Measurements from ENCODE around the gene NCAPG2. TPM values are rescaled to one million over a fixed set of nuclear protein-coding genes. Genes with fewer than 3 reads are reported as not detected.
"Not testable (repeated sequence)": the region's sequence is repeated elsewhere in the genome, so short reads cannot be mapped to it uniquely, and the experiment has no call there.

NCAPG2 gene
- total RNA-seq, 4 donors from 2014 or later, result 7.3 to 23.1 (median 13.7) TPM

- H3K27ac ChIP-seq, result no peak overlapping the region
- peaks cover 0 to 77% (median 0%) of the 10 kb centered on the region in 3 donors for H3K36me3 ChIP-seq
- H3K4me3 ChIP-seq, result no peak overlapping the region
- WGBS, 2 donors, result 81 to 90% methylated on average over 3 of the region's 3 CpGs
- no peaks in the 10 kb centered on the region for H3K4me1 ChIP-seq
- H3K9me3 ChIP-seq, result no peaks in the 10 kb centered on the region
- intact Hi-C loops (cut with DNase I), result no loop called here
- DNase-seq, result no peak
- no peak for TF ChIP-seq POLR2A (IDR thresholded peaks at IDR 0.05)
- TF ChIP-seq, protein P1, sequence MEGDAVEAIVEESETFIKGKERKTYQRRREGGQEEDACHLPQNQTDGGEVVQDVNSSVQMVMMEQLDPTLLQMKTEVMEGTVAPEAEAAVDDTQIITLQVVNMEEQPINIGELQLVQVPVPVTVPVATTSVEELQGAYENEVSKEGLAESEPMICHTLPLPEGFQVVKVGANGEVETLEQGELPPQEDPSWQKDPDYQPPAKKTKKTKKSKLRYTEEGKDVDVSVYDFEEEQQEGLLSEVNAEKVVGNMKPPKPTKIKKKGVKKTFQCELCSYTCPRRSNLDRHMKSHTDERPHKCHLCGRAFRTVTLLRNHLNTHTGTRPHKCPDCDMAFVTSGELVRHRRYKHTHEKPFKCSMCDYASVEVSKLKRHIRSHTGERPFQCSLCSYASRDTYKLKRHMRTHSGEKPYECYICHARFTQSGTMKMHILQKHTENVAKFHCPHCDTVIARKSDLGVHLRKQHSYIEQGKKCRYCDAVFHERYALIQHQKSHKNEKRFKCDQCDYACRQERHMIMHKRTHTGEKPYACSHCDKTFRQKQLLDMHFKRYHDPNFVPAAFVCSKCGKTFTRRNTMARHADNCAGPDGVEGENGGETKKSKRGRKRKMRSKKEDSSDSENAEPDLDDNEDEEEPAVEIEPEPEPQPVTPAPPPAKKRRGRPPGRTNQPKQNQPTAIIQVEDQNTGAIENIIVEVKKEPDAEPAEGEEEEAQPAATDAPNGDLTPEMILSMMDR (IDR thresholded peaks at IDR 0.05), result no peak
- H3K27me3 ChIP-seq, result no peaks in the 10 kb centered on the region
Measured at GRCh38 chr7:158676906-158677305, 27.7 kb downstream of the NCAPG2 start.

DNA sequence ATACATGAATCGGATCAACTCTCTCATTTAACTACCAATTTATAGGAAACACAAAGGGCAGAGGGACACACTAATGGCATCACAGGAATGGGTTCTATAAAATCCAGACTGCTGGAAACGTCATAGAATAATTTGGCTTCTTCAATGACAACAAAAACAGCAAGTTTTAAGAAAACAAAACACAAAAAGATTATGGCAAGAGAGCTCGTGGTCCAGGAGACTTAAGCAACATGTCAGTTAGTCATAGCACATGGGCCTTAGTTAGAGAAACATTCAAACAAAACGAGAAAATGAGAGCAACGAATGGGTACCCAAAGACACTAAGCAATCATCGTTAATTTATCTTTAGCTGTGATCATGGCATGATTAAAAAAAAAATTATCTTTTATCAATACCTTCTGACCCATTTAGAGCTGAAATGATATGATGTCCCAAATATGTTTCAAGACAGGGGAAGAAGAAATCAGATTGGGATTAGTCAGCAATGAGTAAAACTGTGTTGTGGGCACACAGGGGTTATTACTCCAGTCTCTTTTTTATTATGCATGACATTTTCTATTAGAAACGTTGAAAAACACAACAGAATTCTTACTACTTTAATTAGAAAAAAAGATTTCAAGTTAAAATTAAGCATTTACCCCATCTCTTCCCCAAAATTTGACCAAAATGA, 28.3 kb downstream of the NCAPG2 start:
- H3K27ac ChIP-seq, result no peak overlapping the region
- H3K9me3 ChIP-seq, result no peaks in the 10 kb centered on the region
- H3K36me3 ChIP-seq, result peaks cover 0 to 77% (median 0%) of the 10 kb centered on the region in 3 donors
- TF ChIP-seq, protein P1 (IDR thresholded peaks at IDR 0.05), result no peak
- intact Hi-C loops (cut with DNase I), result no loop called here
- DNase-seq, result no peak
- no peaks in the 10 kb centered on the region for H3K27me3 ChIP-seq
- WGBS, 2 donors, result 73 to 89% methylated on average over 7 of the region's 7 CpGs
- H3K4me3 ChIP-seq, result no peak overlapping the region
- no peaks in the 10 kb centered on the region for H3K4me1 ChIP-seq

DNA sequence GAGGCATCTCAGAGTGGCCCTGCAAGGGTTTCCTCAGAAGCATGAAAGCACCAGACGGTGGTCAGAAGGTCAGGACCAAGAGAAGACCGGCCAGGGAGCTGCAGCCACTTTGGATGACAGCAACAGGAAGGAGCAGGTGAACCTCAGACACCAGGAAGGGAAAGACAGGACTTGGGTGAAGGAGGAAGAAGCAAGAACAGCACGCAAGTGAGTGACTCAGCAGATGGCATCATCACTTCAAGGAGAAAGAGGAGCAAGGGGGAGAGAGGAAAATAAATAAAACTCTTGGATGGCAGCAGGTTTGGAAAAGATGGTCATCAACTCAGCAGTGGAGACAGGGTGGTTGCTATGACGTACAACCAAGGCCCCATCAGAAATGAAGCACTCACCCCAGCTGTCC, 31.6 kb downstream of the NCAPG2 start:
- Histone ChIP-seq H3K36me3 (peaks cover 0 to 61% (median 0%) of the 10 kb centered on the region in 3 donors), H3K4me1 (no peaks in the 10 kb centered on the region), H3K27ac (no peak overlapping the region), H3K27me3 (no peaks in the 10 kb centered on the region), H3K4me3 (no peak overlapping the region), H3K9me3 (no peaks in the 10 kb centered on the region)
- WGBS, 2 donors, result 51 to 89% methylated on average over 3 to 4 of the region's 4 CpGs
- TF ChIP-seq POLR2A (IDR thresholded peaks at IDR 0.05), result no peak
- TF ChIP-seq, protein P1 (IDR thresholded peaks at IDR 0.05), result no peak
- intact Hi-C loops (cut with DNase I), result no loop called here
- no peak for DNase-seq

GRCh38 chr7:158668086-158668485, 36.5 kb downstream of the NCAPG2 start:
- intact Hi-C loops (cut with DNase I); H3K4me3 ChIP-seq; DNase-seq; H3K4me1 ChIP-seq; H3K27me3 ChIP-seq; H3K27ac ChIP-seq; H3K9me3 ChIP-seq: not testable (repeated sequence)
- 91 to 99% methylated on average over 6 to 8 of the region's 8 CpGs for WGBS, 2 donors
- H3K36me3 ChIP-seq, result peaks cover 0 to 50% (median 2%) of the 10 kb centered on the region in 3 donors

DNA sequence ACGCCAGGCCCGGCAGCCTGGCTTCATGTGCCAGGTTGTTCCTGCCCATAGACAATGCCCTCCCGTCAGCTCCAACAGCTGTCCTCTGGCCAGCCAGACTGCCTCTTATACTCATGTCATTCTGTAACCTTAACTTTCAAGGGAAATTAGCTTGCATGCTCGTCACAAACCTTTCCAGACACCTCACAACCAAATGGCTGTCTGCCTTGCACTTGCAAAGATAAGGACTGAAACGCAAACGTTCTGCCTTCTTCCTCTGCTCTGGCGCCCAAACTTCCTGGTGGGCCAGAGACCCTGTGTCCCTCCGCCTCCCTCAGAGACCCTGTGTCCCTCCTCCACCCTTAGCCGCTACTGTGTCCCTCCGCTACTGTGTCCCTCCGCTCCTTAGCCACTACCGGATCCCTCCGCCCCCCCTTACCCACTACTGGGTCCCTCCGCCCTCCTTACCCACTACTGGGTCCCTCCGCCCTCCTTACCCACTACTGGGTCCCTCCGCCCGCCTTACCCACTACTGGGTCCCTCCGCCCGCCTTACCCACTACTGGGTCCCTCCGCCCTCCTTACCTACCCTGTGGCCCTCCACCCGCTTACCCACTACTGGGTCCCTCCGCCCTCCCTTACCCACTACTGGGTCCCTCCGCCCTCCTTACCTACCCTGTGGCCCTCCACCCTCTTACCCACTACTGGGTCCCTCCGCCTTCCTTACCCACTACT, 37.5 kb downstream of the NCAPG2 start:
- H3K27me3 ChIP-seq; H3K4me1 ChIP-seq; H3K9me3 ChIP-seq; intact Hi-C loops (cut with DNase I); H3K27ac ChIP-seq; DNase-seq; H3K4me3 ChIP-seq: not testable (repeated sequence)
- 88 to 93% methylated on average over 12 to 18 of the region's 24 CpGs for WGBS, 2 donors
- peaks cover 0 to 49% (median 6%) of the 10 kb centered on the region in 3 donors for H3K36me3 ChIP-seq

- 93 to 98% methylated on average over 5 of the region's 5 CpGs for WGBS, 2 donors
- Histone ChIP-seq H3K4me1 (no peaks in the 10 kb centered on the region), H3K36me3 (peaks cover 0 to 55% (median 6%) of the 10 kb centered on the region in 3 donors), H3K27me3 (no peaks in the 10 kb centered on the region), H3K27ac (no peak overlapping the region), H3K4me3 (no peak overlapping the region), H3K9me3 (no peaks in the 10 kb centered on the region)
- DNase-seq, result no peak
- TF ChIP-seq, protein P1 (IDR thresholded peaks at IDR 0.05), result no peak
- no peak for TF ChIP-seq POLR2A (IDR thresholded peaks at IDR 0.05)
- intact Hi-C loops (cut with DNase I), result no loop called here
Measured at GRCh38 chr7:158666401-158666800, 38.2 kb downstream of the NCAPG2 start.
